Mucosa of rectum (tissue), 2 donors: Measurements from ENCODE around the gene WNT9A.
"Not testable (repeated sequence)": the region's sequence is repeated elsewhere in the genome, so short reads cannot be mapped to it uniquely, and the experiment has no call there.

ENCODE experiments used
- H3K27ac ChIP-seq, 2 donors: one replicate each; pipeline ENCODE4 v1.7.0; 2013; ENCODE audit warnings: inconsistent platforms in 2 of 2, low read depth in 2 of 2, low read length in 2 of 2
- H3K27me3 ChIP-seq, 2 donors: one replicate each; pipeline ENCODE4 v1.7.0; 2013; ENCODE audit warnings: low read length in 2 of 2; ENCODE audit not compliant: control insufficient read depth in 2 of 2, insufficient read depth in 2 of 2
- H3K36me3 ChIP-seq, 2 donors: one replicate each; pipeline ENCODE4 v1.7.0; 2013; ENCODE audit warnings: low read length in 2 of 2; ENCODE audit not compliant: control insufficient read depth in 2 of 2, insufficient read depth in 2 of 2
- H3K4me1 ChIP-seq, 2 donors: one replicate each; pipeline ENCODE4 v1.7.0; 2013; ENCODE audit warnings: low read length in 2 of 2, mild to moderate bottlenecking in 1 of 2; ENCODE audit not compliant: control insufficient read depth in 2 of 2, insufficient read depth in 2 of 2
- H3K4me3 ChIP-seq, 2 donors: one replicate each; pipeline ENCODE4 v1.7.0; 2013; ENCODE audit warnings: low read length in 2 of 2
- H3K9ac ChIP-seq, 2 donors: one replicate each; pipeline ENCODE4 v1.7.0; 2013; ENCODE audit warnings: low read length in 2 of 2, low read depth in 1 of 2, mild to moderate bottlenecking in 1 of 2
- H3K9me3 ChIP-seq, 2 donors: one replicate each; pipeline ENCODE4 v1.7.0; 2013; ENCODE audit warnings: low read length in 2 of 2; ENCODE audit not compliant: control insufficient read depth in 2 of 2
- donor health status: healthy.
- donor health status: Normal muscosa, but diverticular disease.

WNT9A gene

DNA sequence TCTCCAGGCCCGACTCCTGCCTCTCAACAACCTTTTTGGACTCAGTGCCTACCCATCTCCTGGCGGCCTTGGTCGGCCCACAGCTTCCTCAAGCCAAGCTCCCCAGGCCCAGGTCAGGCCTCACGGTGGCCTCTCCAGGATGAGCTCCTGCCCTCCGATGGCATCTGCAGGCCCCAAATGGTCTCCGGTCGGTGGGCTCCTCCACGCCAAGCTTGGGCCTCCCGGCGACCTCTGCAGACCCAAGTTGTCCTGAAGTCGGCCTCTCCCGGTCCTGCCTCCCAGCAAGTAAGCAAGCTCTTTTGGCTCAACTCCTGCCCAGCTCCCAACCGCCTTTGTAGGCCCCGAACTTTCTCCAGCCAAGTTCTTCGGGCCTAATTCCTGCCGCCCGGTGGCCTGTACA lies 23.5 kb upstream of the WNT9A start:
- not testable (repeated sequence) for H3K9ac ChIP-seq, H3K27me3 ChIP-seq, H3K27ac ChIP-seq, H3K36me3 ChIP-seq, H3K9me3 ChIP-seq, H3K4me1 ChIP-seq, H3K4me3 ChIP-seq

GRCh38 chr1:227970076-227970995 lies 22.6 kb upstream of the WNT9A start:
- H3K4me3 ChIP-seq, H3K4me1 ChIP-seq, H3K27me3 ChIP-seq, H3K9ac ChIP-seq, H3K36me3 ChIP-seq, H3K27ac ChIP-seq, H3K9me3 ChIP-seq: not testable (repeated sequence)

DNA sequence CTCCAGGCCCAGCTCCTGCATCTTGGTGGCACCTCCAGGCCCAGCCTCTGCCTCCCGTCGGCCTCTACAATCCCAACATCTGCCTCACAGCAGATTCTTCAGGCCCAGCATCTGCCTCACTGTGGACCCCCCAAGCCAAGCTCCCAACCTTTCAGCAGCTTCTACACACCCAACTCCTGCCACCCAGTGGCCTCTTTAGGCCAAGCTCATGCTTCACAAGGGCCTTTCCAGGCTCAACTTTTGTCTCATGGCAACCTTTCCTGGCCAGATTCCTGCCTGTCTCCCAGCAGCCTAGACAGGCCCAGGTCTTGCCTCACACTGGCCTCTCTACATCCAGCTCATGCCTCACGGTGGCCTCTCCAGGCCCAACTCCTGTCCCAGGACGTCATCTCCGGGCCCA lies 20.1 kb upstream of the WNT9A start:
- not testable (repeated sequence) for H3K9me3 ChIP-seq, H3K27ac ChIP-seq, H3K4me1 ChIP-seq, H3K9ac ChIP-seq, H3K4me3 ChIP-seq, H3K27me3 ChIP-seq, H3K36me3 ChIP-seq

- not testable (repeated sequence) for H3K4me3 ChIP-seq, H3K9ac ChIP-seq, H3K36me3 ChIP-seq
These were observed 19.0 kb upstream of the WNT9A start for GRCh38 chr1:227966733-227967132.

GRCh38 chr1:227961651-227962466 lies 14.1 kb upstream of the WNT9A start:
- Histone ChIP-seq H3K9me3 (no peaks in the 10 kb centered on the region), H3K4me1 (no peaks in the 10 kb centered on the region), H3K27me3 (no peaks in the 10 kb centered on the region), H3K27ac (no peak overlapping the region), H3K36me3 (no peaks in the 10 kb centered on the region), H3K9ac (no peak overlapping the region), H3K4me3 (no peak overlapping the region)

More at GRCh38 chr1:227966733-227967132, 19.0 kb upstream of the WNT9A start:
- H3K9me3 ChIP-seq, H3K4me1 ChIP-seq, H3K27ac ChIP-seq, H3K27me3 ChIP-seq: not testable (repeated sequence)

DNA sequence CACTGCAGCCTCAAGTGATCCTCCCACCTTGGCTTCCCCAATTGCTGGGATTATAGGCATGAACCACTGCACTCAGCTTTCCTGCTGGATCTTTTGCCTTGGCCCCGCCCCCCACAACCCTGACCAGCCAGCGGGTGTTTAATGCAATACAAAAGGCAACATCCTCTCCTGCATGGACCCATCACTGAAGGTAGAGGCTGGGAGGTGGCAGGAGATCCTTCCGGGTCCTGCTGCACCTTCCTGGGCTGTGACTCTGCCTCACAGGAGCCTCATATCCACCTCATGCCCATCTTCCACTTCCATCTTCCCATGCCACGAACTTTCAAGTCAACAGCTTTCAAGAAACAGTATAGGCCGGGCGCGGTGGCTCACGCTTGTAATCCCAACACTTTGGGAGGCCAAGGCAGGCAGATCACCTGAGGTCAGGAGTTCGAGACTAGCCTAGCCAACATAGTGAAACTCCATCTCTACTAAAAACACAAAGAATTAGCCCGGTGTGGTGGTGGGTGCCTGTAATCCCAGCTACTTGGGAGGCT lies 11.7 kb upstream of the WNT9A start:
- H3K4me1 ChIP-seq = no peaks in the 10 kb centered on the region
- H3K9ac ChIP-seq = no peak overlapping the region
- peaks cover 0 to 3% of the 10 kb centered on the region in 2 donors for H3K27me3 ChIP-seq
- H3K27ac ChIP-seq = no peak overlapping the region
- H3K9me3 ChIP-seq = no peaks in the 10 kb centered on the region
- H3K4me3 ChIP-seq = no peak overlapping the region
- H3K36me3 ChIP-seq = no peaks in the 10 kb centered on the region

DNA sequence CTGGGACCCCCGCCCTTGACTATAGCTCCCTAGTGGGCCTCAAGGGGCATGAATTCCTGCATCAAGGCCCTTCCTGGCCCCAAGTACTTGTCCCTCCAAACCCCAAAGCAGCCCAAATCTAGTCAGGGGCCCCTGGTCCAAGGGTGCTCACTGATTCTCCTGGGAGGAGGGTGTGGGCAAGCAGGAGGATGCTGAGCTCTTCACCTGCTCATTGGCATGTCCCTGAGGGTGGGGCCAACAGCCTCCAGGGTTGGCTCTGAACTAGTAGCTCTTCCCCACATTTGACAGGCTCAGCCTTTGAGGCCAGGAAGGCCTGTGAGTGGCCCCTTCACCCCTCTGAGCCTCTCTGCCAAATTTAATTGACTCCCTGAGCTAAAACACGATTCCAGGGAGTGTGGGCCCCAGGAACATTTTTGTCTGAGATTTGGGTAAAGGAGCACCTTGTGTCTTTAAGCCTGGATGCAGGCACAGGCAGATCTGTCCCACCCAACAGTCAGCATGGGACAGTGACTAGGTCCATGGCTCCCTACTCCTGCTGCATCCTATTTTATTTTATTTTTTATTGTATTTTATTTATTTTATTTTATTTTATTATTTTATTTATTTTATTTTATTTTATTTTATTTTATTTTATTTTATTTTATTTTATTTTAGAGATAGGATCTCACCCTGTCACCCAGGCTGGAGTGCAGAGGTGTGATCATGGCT lies 11.0 kb upstream of the WNT9A start:
- Histone ChIP-seq H3K9me3 (no peaks in the 10 kb centered on the region), H3K4me1 (no peaks in the 10 kb centered on the region), H3K4me3 (no peak overlapping the region), H3K27me3 (peaks cover 0 to 3% of the 10 kb centered on the region in 2 donors), H3K36me3 (no peaks in the 10 kb centered on the region), H3K27ac (no peak overlapping the region), H3K9ac (no peak overlapping the region)

DNA sequence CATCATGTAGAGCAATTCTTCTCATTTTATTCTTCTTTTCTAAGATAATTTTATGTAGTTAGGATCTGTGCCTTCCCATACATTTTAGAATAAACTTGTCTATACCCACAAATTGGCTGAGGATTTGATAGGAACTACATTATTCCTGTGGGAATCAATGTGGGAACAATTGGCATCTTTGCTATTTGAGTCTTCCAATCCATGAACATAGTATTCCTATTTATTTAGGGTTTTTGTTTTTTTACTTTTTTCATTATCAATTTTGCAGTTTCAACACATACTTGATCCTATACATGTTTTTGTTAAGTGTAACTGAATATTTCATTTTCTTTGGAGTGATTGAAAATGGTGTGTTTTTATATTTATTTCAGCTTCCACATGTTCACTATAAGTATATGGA lies 8.1 kb upstream of the WNT9A start:
- Histone ChIP-seq H3K4me1 (no peaks in the 10 kb centered on the region), H3K27ac (no peak overlapping the region), H3K4me3 (no peak overlapping the region), H3K9ac (no peak overlapping the region), H3K9me3 (no peaks in the 10 kb centered on the region), H3K36me3 (no peaks in the 10 kb centered on the region), H3K27me3 (peaks cover 5 to 7% of the 10 kb centered on the region in 2 donors)

GRCh38 chr1:227954163-227954850 lies 6.6 kb upstream of the WNT9A start:
- Histone ChIP-seq H3K27me3 (peaks cover 5 to 7% of the 10 kb centered on the region in 2 donors), H3K9me3 (no peaks in the 10 kb centered on the region), H3K27ac (no peak overlapping the region), H3K9ac (no peak overlapping the region), H3K4me3 (no peak overlapping the region), H3K4me1 (no peaks in the 10 kb centered on the region), H3K36me3 (no peaks in the 10 kb centered on the region)
